Effector memory CD4-positive, alpha-beta T cell (primary cell): Measurements from ENCODE around the gene EFL1.

ENCODE experiments used
- DNase-seq, 3 donors: peaks; one replicate each; pipeline ENCODE4 v3.0.0-alpha.2; 2020
- H3K27ac ChIP-seq: 2 replicates; pipeline ENCODE4 v1.7.0; 2013; ENCODE audit warnings: mild to moderate bottlenecking, low read length, moderate library complexity; ENCODE audit not compliant: insufficient read depth, poor library complexity, severe bottlenecking
- H3K27me3 ChIP-seq: replicated peaks from 2 replicates; pipeline ENCODE4 v1.7.0; 2013; ENCODE audit warnings: mild to moderate bottlenecking, low read length; ENCODE audit not compliant: insufficient read depth, control insufficient read depth, poor library complexity, severe bottlenecking
- H3K36me3 ChIP-seq: 2 replicates; pipeline ENCODE4 v1.7.0; 2013; ENCODE audit warnings: mild to moderate bottlenecking, low read length, moderate library complexity; ENCODE audit not compliant: control insufficient read depth, insufficient read depth
- H3K4me1 ChIP-seq: 2 replicates; pipeline ENCODE4 v1.7.0; 2013; ENCODE audit warnings: low read length, mild to moderate bottlenecking; ENCODE audit not compliant: control insufficient read depth, insufficient read depth, poor library complexity, severe bottlenecking
- H3K4me3 ChIP-seq: 2 replicates; pipeline ENCODE4 v1.7.0; 2013; ENCODE audit warnings: low read length, low read depth, mild to moderate bottlenecking; ENCODE audit not compliant: insufficient read depth, poor library complexity, severe bottlenecking
- H3K9me3 ChIP-seq: 2 replicates; pipeline ENCODE4 v1.7.0; 2013; ENCODE audit warnings: mild to moderate bottlenecking, low read length, moderate library complexity; ENCODE audit not compliant: control insufficient read depth

EFL1 gene

GRCh38 chr15:82118040-82118439 lies 144.5 kb downstream of the EFL1 start:
- DNase-seq, result no peak
- Histone ChIP-seq H3K27me3 (no peaks in the 10 kb centered on the region), H3K36me3 (peaks cover 3% of the 10 kb centered on the region), H3K4me1 (no peaks in the 10 kb centered on the region), H3K9me3 (no peaks in the 10 kb centered on the region), H3K27ac (no peak overlapping the region), H3K4me3 (no peak overlapping the region)

GRCh38 chr15:82117296-82117695 lies 145.2 kb downstream of the EFL1 start:
- Histone ChIP-seq H3K9me3 (no peaks in the 10 kb centered on the region), H3K4me3 (no peak overlapping the region), H3K27me3 (no peaks in the 10 kb centered on the region), H3K36me3 (peaks cover 3% of the 10 kb centered on the region), H3K27ac (no peak overlapping the region), H3K4me1 (no peaks in the 10 kb centered on the region)
- no peak for DNase-seq

GRCh38 chr15:82114660-82115059 lies 147.9 kb downstream of the EFL1 start:
- Histone ChIP-seq H3K27ac (no peak overlapping the region), H3K27me3 (no peaks in the 10 kb centered on the region), H3K4me1 (no peaks in the 10 kb centered on the region), H3K9me3 (no peaks in the 10 kb centered on the region), H3K36me3 (peaks cover 3% of the 10 kb centered on the region), H3K4me3 (no peak overlapping the region)
- no peak for DNase-seq

GRCh38 chr15:82113106-82113715 lies 149.3 kb downstream of the EFL1 start:
- no peak overlapping the region for H3K27ac ChIP-seq
- no peak for DNase-seq

GRCh38 chr15:82111918-82112317 lies 150.6 kb downstream of the EFL1 start:
- H3K4me3 ChIP-seq, result no peak overlapping the region
- DNase-seq, result no peak
- H3K36me3 ChIP-seq, result no peaks in the 10 kb centered on the region
- H3K27ac ChIP-seq, result no peak overlapping the region
- H3K27me3 ChIP-seq, result no peaks in the 10 kb centered on the region
- H3K4me1 ChIP-seq, result no peaks in the 10 kb centered on the region
- no peaks in the 10 kb centered on the region for H3K9me3 ChIP-seq

More at GRCh38 chr15:82113106-82113715, 149.3 kb downstream of the EFL1 start:
- H3K4me1 ChIP-seq, result no peaks in the 10 kb centered on the region
- H3K9me3 ChIP-seq, result no peaks in the 10 kb centered on the region
- H3K36me3 ChIP-seq, result peaks cover 3% of the 10 kb centered on the region
- no peak overlapping the region for H3K4me3 ChIP-seq
- no peaks in the 10 kb centered on the region for H3K27me3 ChIP-seq

GRCh38 chr15:82110144-82110543 lies 152.4 kb downstream of the EFL1 start:
- H3K4me1 ChIP-seq, result no peaks in the 10 kb centered on the region
- no peak overlapping the region for H3K4me3 ChIP-seq
- no peaks in the 10 kb centered on the region for H3K27me3 ChIP-seq
- no peak overlapping the region for H3K27ac ChIP-seq
- H3K9me3 ChIP-seq, result no peaks in the 10 kb centered on the region
- no peak for DNase-seq
- no peaks in the 10 kb centered on the region for H3K36me3 ChIP-seq

GRCh38 chr15:82108489-82109078 lies 153.9 kb downstream of the EFL1 start:
- Histone ChIP-seq H3K27ac (no peak overlapping the region), H3K9me3 (no peaks in the 10 kb centered on the region), H3K4me3 (no peak overlapping the region), H3K36me3 (no peaks in the 10 kb centered on the region), H3K27me3 (no peaks in the 10 kb centered on the region), H3K4me1 (no peaks in the 10 kb centered on the region)
- DNase-seq, result peak; percentile 7 to 43 (median 41)

GRCh38 chr15:82106679-82107078 lies 155.9 kb downstream of the EFL1 start:
- H3K4me3 ChIP-seq, result no peak overlapping the region
- no peaks in the 10 kb centered on the region for H3K9me3 ChIP-seq

GRCh38 chr15:82105451-82106215 lies 156.9 kb downstream of the EFL1 start:
- no peak overlapping the region for H3K4me3 ChIP-seq
- DNase-seq, result no peak
- H3K27me3 ChIP-seq, result no peaks in the 10 kb centered on the region
- no peaks in the 10 kb centered on the region for H3K9me3 ChIP-seq
- no peaks in the 10 kb centered on the region for H3K4me1 ChIP-seq
- H3K36me3 ChIP-seq, result no peaks in the 10 kb centered on the region
- H3K27ac ChIP-seq, result no peak overlapping the region

More at GRCh38 chr15:82106679-82107078, 155.9 kb downstream of the EFL1 start:
- Histone ChIP-seq H3K36me3 (no peaks in the 10 kb centered on the region), H3K27ac (no peak overlapping the region), H3K27me3 (no peaks in the 10 kb centered on the region), H3K4me1 (no peaks in the 10 kb centered on the region)
- no peak for DNase-seq

- Histone ChIP-seq H3K36me3 (no peaks in the 10 kb centered on the region), H3K4me1 (no peaks in the 10 kb centered on the region), H3K9me3 (no peaks in the 10 kb centered on the region), H3K27ac (no peak overlapping the region), H3K4me3 (no peak overlapping the region), H3K27me3 (no peaks in the 10 kb centered on the region)
- DNase-seq, result no peak
Measured at GRCh38 chr15:82103468-82103867, 159.1 kb downstream of the EFL1 start.
